ENCODE data around the gene BMPR1A.
"Not testable (repeated sequence)": the region's sequence is repeated elsewhere in the genome, so short reads cannot be mapped to it uniquely, and the experiment has no call there.

Gene BMPR1A

GRCh38 chr10:86968271-86968993, 212.0 kb downstream of the BMPR1A start, which contains the start of gene ADIRF:
Gene ADIRF (plus strand): TSS chr10:86968482. CDS start chr10:86968545, 63 bp downstream.
- DNase-seq (ENCODE audit: low read depth, low spot score): peak; percentile 39

GRCh38 chr10:86968994-86969355, 212.6 kb downstream of the BMPR1A start:
- no peak for DNase-seq (ENCODE audit: low read depth, low spot score)

GRCh38 chr10:86969421-86970041, 213.1 kb downstream of the BMPR1A start:
- DNase-seq (ENCODE audit: low read depth, low spot score): peak; percentile 64

- DNase-seq (ENCODE audit: low read depth, low spot score): peak; percentile 79
Observed at GRCh38 chr10:86970162-86970981, 214.0 kb downstream of the BMPR1A start.

- no peak for DNase-seq (ENCODE audit: low read depth, low spot score)
Observed at GRCh38 chr10:86970982-86971231, 214.5 kb downstream of the BMPR1A start.

GRCh38 chr10:86971232-86971991, 215.0 kb downstream of the BMPR1A start:
- peak; percentile 67 for DNase-seq (ENCODE audit: low read depth, low spot score)

- DNase-seq (ENCODE audit: low read depth, low spot score): no peak
Observed at GRCh38 chr10:86972613-86973380, 216.4 kb downstream of the BMPR1A start.

GRCh38 chr10:86974484-86974883, 218.1 kb downstream of the BMPR1A start:
- DNase-seq (ENCODE audit: low read depth, low spot score): no peak

- no peak for DNase-seq (ENCODE audit: low read depth, low spot score)
Observed at GRCh38 chr10:86976362-86977056, 220.1 kb downstream of the BMPR1A start.

GRCh38 chr10:86978457-86978856, 222.0 kb downstream of the BMPR1A start:
- DNase-seq (ENCODE audit: low read depth, low spot score): not testable (repeated sequence)

GRCh38 chr10:86979296-86979818, 222.9 kb downstream of the BMPR1A start:
- no peak for DNase-seq (ENCODE audit: low read depth, low spot score)

- DNase-seq (ENCODE audit: low read depth, low spot score): no peak
Observed at GRCh38 chr10:86979977-86980448, 223.6 kb downstream of the BMPR1A start.

- DNase-seq (ENCODE audit: low read depth, low spot score): not testable (repeated sequence)
Observed at GRCh38 chr10:86981020-86981419, 224.6 kb downstream of the BMPR1A start.

GRCh38 chr10:86981716-86982115, 225.3 kb downstream of the BMPR1A start:
- DNase-seq (ENCODE audit: low read depth, low spot score): no peak

Data from ELF-1 (cell line).